DND-41 (cell line): ENCODE data around the gene GPC5.

Experiments used
- EZH2 ChIP-seq: IDR thresholded peaks from 3 replicates; pipeline ENCODE4 v1.6.1; 2012; ENCODE audit warnings: borderline replicate concordance, low read depth, mild to moderate bottlenecking, moderate library complexity, low read length, inconsistent platforms; ENCODE audit not compliant: severe bottlenecking
- TF ChIP-seq, protein P1 (sequence below): IDR thresholded peaks from 2 replicates; pipeline ENCODE4 v1.5.1; 2012; ENCODE audit warnings: borderline replicate concordance, low read length, moderate library complexity, mild to moderate bottlenecking; ENCODE audit not compliant: poor library complexity, severe bottlenecking; ENCODE audit errors: extremely low read depth

GRCh38 chr13:91659256-91660075, 261.0 kb downstream of the GPC5 start:
- TF ChIP-seq, protein P1, sequence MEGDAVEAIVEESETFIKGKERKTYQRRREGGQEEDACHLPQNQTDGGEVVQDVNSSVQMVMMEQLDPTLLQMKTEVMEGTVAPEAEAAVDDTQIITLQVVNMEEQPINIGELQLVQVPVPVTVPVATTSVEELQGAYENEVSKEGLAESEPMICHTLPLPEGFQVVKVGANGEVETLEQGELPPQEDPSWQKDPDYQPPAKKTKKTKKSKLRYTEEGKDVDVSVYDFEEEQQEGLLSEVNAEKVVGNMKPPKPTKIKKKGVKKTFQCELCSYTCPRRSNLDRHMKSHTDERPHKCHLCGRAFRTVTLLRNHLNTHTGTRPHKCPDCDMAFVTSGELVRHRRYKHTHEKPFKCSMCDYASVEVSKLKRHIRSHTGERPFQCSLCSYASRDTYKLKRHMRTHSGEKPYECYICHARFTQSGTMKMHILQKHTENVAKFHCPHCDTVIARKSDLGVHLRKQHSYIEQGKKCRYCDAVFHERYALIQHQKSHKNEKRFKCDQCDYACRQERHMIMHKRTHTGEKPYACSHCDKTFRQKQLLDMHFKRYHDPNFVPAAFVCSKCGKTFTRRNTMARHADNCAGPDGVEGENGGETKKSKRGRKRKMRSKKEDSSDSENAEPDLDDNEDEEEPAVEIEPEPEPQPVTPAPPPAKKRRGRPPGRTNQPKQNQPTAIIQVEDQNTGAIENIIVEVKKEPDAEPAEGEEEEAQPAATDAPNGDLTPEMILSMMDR: no peak
- TF ChIP-seq EZH2: no peak
